Neural progenitor cell (in vitro differentiated cells): ENCODE results near the gene POM121L2.

Source experiments
- EZH2 ChIP-seq: fragments of 200-600 bp; sonication (generic); IDR thresholded peaks from 2 replicates; pipeline ENCODE4 v1.6.1; 2017; ENCODE audit warnings: antibody characterized with exemption, mild to moderate bottlenecking, moderate library complexity
- TF ChIP-seq, protein P1 (sequence below): fragments of 200-600 bp; sonication (generic); IDR thresholded peaks from 2 replicates; pipeline ENCODE4 v1.5.1; 2017; ENCODE audit warnings: antibody characterized with exemption, mild to moderate bottlenecking

DNA sequence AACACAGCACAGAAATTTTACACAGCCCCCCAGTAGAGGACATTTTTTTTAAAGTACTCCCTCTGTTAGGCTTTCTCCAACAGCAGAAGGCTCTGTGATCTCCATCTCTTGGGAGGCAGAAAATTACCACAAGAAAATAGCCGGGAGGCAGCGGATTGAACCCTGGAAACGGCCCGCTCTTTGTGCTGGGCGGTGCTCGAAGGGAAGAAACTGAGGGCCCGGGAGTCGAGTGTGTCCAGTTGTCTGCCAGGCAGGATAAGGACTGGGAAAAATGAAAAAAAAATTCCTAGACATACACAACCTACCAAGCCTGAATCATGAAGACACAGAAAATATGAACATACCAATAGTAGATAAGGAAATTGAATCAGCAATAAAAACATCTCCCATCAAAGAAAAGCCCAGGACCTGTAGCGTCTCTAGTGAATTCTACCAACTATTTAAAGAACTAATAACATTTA lies 31.5 kb downstream of the POM121L2 start:
- TF ChIP-seq, protein P1, sequence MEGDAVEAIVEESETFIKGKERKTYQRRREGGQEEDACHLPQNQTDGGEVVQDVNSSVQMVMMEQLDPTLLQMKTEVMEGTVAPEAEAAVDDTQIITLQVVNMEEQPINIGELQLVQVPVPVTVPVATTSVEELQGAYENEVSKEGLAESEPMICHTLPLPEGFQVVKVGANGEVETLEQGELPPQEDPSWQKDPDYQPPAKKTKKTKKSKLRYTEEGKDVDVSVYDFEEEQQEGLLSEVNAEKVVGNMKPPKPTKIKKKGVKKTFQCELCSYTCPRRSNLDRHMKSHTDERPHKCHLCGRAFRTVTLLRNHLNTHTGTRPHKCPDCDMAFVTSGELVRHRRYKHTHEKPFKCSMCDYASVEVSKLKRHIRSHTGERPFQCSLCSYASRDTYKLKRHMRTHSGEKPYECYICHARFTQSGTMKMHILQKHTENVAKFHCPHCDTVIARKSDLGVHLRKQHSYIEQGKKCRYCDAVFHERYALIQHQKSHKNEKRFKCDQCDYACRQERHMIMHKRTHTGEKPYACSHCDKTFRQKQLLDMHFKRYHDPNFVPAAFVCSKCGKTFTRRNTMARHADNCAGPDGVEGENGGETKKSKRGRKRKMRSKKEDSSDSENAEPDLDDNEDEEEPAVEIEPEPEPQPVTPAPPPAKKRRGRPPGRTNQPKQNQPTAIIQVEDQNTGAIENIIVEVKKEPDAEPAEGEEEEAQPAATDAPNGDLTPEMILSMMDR = no peak
- TF ChIP-seq EZH2 = no peak
